HG03196 (cell line): ENCODE measurements around the gene RND3.

Source experiments
- ATAC-seq: cut with Tn5 transposase; IDR thresholded peaks from one replicate; pipeline ENCODE4 v1.9.1; 2021; ENCODE audit not compliant: unreplicated experiment

Gene RND3

GRCh38 chr2:150445398-150445797 lies 42.1 kb downstream of the RND3 start:
- no peak for ATAC-seq

GRCh38 chr2:150442484-150442883 lies 45.0 kb downstream of the RND3 start:
- ATAC-seq, result no peak

- no peak for ATAC-seq
These were observed 45.7 kb downstream of the RND3 start for GRCh38 chr2:150441784-150442183.

- no peak for ATAC-seq
These were observed 46.2 kb downstream of the RND3 start for GRCh38 chr2:150441226-150441625.

- ATAC-seq, result no peak
These were observed 48.8 kb downstream of the RND3 start for GRCh38 chr2:150438654-150439053.

GRCh38 chr2:150438041-150438440 lies 49.4 kb downstream of the RND3 start:
- ATAC-seq, result no peak

DNA sequence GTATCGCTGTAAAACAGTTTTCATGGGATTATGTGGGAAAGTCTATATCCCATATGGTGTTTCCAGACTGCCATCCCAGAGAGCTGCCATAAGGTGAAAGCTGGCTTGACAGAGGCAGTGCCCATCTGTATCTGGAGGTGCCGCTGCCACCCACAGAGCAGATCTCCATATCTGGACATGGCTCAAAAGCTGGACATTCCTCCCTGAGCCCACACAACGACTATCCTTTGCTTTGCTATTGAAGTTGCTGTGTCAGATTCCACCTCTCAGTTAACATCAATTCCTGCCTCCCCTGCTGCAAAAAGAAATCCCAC lies 55.2 kb downstream of the RND3 start:
- no peak for ATAC-seq

- no peak for ATAC-seq
These were observed 55.7 kb downstream of the RND3 start for GRCh38 chr2:150431561-150432311.

DNA sequence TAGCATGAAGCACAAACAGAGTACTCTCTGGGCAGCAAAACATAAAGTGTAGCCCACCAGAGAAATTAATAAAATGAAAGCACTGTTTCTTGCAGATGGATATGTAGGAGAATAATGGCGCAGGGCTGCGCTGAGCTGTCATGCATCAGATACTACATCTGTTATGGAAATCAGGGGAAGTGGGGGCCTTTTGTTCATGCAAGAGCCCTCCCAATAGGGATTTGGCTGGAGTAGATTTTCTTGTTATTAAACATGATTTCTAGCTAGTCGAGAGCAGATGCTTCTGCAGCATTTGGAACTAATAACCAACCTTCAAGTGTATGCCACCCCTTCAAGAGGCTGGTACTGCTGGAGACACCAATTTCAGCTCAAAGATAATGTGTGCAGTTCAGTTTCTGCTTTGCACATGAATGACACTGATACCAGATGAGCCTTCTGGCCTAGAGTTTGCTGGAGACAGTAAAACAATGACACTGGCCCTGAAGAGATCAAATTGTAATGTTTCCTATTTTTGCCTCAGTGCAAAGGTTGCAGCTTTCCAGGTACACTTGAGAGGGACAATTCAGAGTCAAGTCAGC lies 58.0 kb downstream of the RND3 start:
- no peak for ATAC-seq

DNA sequence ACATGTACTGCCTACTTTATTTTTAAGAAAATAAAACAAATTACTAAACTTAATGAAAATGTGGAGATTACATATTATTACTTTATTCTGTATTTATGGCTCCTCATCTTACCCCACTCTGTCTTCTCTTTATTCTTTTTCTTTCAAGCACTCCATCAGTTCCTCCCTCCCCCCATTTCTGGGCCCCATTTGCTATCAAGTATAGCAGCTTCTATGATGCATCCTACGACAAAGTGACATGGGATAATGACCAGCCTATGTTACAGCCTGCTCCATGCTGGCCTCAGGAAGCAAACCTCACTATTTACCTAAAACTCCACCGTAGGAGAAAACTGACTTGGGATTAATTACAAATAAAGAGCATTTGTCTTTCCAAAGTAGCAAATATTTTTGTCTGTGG lies 58.8 kb downstream of the RND3 start:
- no peak for ATAC-seq

DNA sequence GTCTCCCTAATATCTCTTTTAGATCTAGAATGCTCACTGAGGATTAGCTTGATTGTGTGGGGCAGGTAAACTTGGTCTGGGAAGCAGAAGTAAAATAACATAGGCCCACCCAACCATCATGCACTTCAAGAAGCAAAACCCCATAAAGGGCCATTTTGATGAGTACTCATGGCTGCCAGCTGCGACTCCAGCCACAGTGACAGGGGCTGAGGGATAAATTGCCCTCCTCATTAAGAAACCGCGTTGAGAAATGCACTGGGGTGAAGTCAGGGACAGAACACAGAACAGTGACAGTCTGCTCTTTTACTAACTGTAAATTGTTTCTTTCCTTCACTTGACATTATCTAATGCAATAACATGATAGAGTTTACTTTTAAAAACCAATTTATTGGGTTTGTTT lies 60.2 kb downstream of the RND3 start:
- ATAC-seq, result no peak

GRCh38 chr2:150426724-150427123 lies 60.7 kb downstream of the RND3 start:
- no peak for ATAC-seq

DNA sequence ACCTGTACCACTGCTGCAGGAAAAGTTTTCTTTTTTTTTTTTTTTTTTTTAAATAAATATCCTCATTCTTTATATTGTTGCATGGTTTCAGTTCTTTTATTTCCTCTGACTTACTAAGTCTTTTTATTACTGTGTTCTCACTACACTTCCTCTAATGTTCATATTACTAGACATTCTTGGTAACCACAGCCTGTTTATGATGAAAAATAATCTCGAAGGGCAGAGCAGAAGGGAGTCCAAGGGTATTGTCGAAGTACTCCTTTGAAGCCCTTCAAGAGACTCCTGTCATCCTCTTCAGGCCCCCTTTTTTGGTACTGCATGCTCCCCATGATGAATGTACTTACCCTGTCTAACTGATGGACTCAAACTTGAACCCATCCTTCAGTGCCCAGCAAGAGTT lies 61.2 kb downstream of the RND3 start:
- ATAC-seq, result no peak

DNA sequence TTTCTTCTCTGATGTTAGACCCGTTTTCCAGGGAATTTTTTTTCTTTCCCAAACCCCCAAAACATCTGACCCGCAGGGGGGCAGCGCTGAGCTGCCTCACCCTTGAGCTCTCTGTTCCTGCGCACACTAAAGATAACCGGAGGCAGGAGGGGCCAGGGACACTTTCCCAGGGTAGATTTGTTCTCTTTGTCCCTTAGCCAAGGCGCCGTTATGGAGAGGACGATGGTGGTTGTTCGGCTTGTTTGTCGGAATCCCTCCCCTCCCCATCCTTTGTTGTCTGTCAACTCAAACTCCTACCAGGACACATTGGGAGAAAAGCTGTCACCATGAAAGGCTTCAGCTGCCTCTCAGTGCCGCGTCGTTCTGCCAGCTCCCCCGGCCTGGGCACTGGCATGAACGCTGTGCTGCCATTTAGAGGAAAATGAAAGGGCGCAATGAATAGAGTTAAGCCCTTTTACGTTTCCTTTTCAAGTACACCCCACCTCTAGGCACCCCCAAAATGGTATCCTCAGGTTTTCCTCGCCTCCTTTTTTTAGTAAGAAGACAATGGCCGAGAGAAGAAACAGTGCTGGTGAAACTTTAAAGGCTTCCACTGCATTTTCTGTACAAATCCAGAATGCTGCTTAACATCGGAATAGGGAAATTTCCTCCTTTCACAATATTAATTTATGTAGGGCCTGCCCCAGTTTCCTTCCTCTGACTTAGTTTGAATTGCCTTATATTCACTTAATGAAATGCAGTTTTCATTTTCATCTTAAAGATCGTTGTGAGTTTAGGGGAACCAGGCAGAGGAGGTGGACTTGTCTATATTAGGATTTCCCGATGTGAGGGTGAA lies 62.1 kb downstream of the RND3 start:
- ATAC-seq, result no peak

DNA sequence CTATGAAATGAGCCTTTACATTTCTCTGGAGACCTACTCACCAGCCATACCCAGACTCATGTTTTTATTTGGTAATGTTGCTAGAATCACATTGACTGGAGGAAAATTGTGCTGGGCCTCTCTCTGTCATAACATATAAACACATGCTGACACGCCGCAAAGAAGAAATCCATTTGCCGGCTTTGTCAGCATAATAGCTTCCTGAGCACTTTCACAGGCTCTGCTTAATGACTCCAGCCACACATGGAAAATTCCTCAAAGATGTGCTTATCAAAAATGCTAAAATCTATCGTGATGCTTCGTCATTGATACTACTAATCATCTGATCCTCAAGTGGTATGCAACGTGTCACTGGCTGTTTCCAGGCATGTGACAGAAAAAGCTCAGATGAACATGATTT lies 63.1 kb downstream of the RND3 start:
- ATAC-seq, result no peak

GRCh38 chr2:150421126-150421651 lies 66.3 kb downstream of the RND3 start:
- ATAC-seq, result no peak

- ATAC-seq, result no peak
These were observed 68.6 kb downstream of the RND3 start for GRCh38 chr2:150418916-150419315.
